HG03045 (cell line): ENCODE data around the gene USP17L13.
"Not testable (repeated sequence)": the region's sequence is repeated elsewhere in the genome, so short reads cannot be mapped to it uniquely, and the experiment has no call there.

Experiments
- ATAC-seq: cut with Tn5 transposase; IDR thresholded peaks from one replicate; pipeline ENCODE4 v1.9.1; 2021; ENCODE audit warnings: mild to moderate bottlenecking, moderate library complexity; ENCODE audit not compliant: unreplicated experiment

The USP17L13 gene, protein sequence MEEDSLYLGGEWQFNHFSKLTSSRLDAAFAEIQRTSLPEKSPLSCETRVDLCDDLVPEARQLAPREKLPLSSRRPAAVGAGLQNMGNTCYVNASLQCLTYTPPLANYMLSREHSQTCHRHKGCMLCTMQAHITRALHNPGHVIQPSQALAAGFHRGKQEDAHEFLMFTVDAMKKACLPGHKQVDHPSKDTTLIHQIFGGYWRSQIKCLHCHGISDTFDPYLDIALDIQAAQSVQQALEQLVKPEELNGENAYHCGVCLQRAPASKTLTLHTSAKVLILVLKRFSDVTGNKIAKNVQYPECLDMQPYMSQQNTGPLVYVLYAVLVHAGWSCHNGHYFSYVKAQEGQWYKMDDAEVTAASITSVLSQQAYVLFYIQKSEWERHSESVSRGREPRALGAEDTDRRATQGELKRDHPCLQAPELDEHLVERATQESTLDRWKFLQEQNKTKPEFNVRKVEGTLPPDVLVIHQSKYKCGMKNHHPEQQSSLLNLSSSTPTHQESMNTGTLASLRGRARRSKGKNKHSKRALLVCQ

GRCh38 chr4:9224596-9224995 is at the start of gene USP17L13:
USP17L13 (plus strand) TSS chr4:9224896; CDS start chr4:9224896, 0 bp downstream.
- not testable (repeated sequence) for ATAC-seq

DNA sequence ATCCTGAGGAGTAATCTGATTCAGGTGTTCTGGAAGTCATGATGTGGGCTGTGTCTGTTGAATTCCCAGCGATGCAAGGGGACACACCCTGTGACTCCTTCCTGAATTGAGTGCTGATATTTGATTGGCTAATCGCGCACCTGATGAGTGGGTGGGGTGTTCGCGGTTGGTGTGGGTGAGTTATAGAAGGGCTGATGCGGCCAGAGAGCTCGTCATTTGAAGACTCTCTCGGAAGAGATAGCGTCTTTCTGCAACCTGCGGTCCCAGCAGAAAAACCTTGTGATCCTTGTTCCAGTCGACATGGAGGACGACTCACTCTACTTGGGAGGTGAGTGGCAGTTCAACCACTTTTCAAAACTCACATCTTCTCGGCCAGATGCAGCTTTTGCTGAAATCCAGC is 14.3 kb upstream of the USP17L13 start, which contains the start of gene USP17L10:
TSS of gene USP17L10 (plus strand) at position 301 of the 400 bp plus-strand sequence. CDS start at position 301, 0 bp downstream.
- not testable (repeated sequence) for ATAC-seq

GRCh38 chr4:9214701-9215100 is 10.0 kb upstream of the USP17L13 start:
- not testable (repeated sequence) for ATAC-seq

DNA sequence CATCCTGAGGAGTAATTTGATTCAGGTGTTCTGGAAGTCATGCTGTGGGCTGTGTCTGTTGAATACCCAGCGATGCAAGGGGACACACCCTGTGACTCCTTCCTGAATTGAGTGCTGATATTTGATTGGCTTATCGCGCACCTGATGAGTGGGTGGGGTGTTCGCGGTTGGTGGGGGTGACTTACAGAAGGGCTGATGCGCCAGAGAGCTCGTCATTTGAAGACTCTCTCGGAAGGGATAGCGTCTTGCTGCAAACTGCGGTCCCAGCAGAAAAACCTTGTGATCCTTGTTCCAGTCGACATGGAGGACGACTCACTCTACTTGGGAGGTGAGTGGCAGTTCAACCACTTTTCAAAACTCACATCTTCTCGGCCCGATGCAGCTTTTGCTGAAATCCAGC is 9.6 kb upstream of the USP17L13 start, which contains the start of gene USP17L11:
TSS of gene USP17L11 (plus strand) at position 301 of the 400 bp plus-strand sequence. CDS start at position 301, 0 bp downstream.
- not testable (repeated sequence) for ATAC-seq

GRCh38 chr4:9219852-9220251 is 4.8 kb upstream of the USP17L13 start, which contains the start of gene USP17L12:
USP17L12 (plus strand) TSS chr4:9220152; CDS start chr4:9220152, 0 bp downstream.
- ATAC-seq: not testable (repeated sequence)

DNA sequence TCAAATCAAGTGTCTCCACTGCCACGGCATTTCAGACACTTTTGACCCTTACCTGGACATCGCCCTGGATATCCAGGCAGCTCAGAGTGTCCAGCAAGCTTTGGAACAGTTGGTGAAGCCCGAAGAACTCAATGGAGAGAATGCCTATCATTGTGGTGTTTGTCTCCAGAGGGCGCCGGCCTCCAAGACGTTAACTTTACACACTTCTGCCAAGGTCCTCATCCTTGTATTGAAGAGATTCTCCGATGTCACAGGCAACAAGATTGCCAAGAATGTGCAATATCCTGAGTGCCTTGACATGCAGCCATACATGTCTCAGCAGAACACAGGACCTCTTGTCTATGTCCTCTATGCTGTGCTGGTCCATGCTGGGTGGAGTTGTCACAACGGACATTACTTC is 5.6 kb downstream of the USP17L13 start:
- not testable (repeated sequence) for ATAC-seq

- ATAC-seq: not testable (repeated sequence)
These were observed 9.4 kb downstream of the USP17L13 start, which contains the start of gene USP17L15 for GRCh38 chr4:9234085-9234484. USP17L15 (plus strand) TSS chr4:9234385; CDS start chr4:9234385, 0 bp downstream.

DNA sequence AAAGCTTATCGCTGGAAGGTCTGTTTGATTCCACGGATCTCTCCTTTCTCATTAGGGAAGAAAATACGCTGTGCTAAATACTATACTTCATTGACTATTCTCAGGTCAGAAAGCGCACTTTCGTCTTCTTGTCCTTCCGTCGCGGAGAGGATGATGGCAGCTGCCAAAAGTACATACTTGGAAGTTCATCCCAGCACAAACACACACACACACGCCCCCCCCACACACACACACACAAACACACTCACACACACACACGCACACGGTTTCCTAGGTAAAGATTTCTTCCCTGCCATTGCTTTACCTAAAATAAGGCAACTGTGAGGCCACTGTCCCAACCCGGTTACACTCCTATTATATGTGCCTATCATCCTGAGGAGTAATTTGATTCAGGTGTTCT is 13.8 kb downstream of the USP17L13 start:
- ATAC-seq: not testable (repeated sequence)

GRCh38 chr4:9243579-9243978 is 18.9 kb downstream of the USP17L13 start, which contains the start of gene USP17L17:
USP17L17 (plus strand) TSS chr4:9243879; CDS start chr4:9243879, 0 bp downstream.
- ATAC-seq: not testable (repeated sequence)

- not testable (repeated sequence) for ATAC-seq
These were observed 23.4 kb downstream of the USP17L13 start, which contains the start of gene USP17L18 for GRCh38 chr4:9247953-9248680. USP17L18 (plus strand) TSS chr4:9248630; CDS start chr4:9248630, 0 bp downstream.

DNA sequence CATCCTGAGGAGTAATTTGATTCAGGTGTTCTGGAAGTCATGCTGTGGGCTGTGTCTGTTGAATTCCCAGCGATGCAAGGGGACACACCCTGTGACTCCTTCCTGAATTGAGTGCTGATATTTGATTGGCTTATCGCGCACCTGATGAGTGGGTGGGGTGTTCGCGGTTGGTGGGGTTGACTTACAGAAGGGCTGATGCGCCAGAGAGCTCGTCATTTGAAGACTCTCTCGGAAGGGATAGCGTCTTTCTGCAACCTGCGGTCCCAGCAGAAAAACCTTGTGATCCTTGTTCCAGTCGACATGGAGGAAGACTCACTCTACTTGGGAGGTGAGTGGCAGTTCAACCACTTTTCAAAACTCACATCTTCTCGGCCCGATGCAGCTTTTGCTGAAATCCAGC is 28.4 kb downstream of the USP17L13 start, which contains the start of gene USP17L19:
TSS of gene USP17L19 (plus strand) at position 301 of the 400 bp plus-strand sequence. CDS start at position 301, 0 bp downstream.
- ATAC-seq: not testable (repeated sequence)

- ATAC-seq: not testable (repeated sequence)
These were observed 33.1 kb downstream of the USP17L13 start, which contains the start of gene USP17L20 for GRCh38 chr4:9257824-9258223. USP17L20 (plus strand) TSS chr4:9258124; CDS start chr4:9258124, 0 bp downstream.

DNA sequence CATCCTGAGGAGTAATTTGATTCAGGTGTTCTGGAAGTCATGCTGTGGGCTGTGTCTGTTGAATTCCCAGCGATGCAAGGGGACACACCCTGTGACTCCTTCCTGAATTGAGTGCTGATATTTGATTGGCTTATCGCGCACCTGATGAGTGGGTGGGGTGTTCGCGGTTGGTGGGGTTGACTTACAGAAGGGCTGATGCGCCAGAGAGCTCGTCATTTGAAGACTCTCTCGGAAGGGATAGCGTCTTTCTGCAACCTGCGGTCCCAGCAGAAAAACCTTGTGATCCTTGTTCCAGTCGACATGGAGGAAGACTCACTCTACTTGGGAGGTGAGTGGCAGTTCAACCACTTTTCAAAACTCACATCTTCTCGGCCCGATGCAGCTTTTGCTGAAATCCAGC is 37.9 kb downstream of the USP17L13 start, which contains the start of gene USP17L21:
TSS of gene USP17L21 (plus strand) at position 301 of the 400 bp plus-strand sequence. CDS start at position 301, 0 bp downstream.
- ATAC-seq: not testable (repeated sequence)

GRCh38 chr4:9267319-9267718 is 42.6 kb downstream of the USP17L13 start, which contains the start of gene USP17L22:
USP17L22 (plus strand) TSS chr4:9267619; CDS start chr4:9267619, 0 bp downstream.
- not testable (repeated sequence) for ATAC-seq

GRCh38 chr4:9271719-9272118 is 47.0 kb downstream of the USP17L13 start:
- ATAC-seq: not testable (repeated sequence)
